Measurements from ENCODE around the gene VPREB3. TPM values are rescaled to one million over a fixed set of nuclear protein-coding genes. Genes with fewer than 3 reads are reported as not detected.

The VPREB3 gene
- total RNA-seq, 2 experiments from 2014 or later: not detected

- Mint-ChIP-seq H3K9me3 (no peaks in the 10 kb centered on the region), H3K4me1 (ENCODE audit: low read depth) (peaks cover 14% of the 10 kb centered on the region), H3K27ac (no peak overlapping the region), H3K4me3 (no peak overlapping the region), H3K36me3 (ENCODE audit: low read depth) (peaks cover under 1% of the 10 kb centered on the region), H3K27me3 (no peaks in the 10 kb centered on the region)
- H3K4me1 ChIP-seq (ENCODE audit: insufficient read depth, low read length): peaks cover 14% of the 10 kb centered on the region
- no peaks in the 10 kb centered on the region for H3K36me3 ChIP-seq (ENCODE audit: insufficient read depth, low read length)
- H3K27me3 ChIP-seq (ENCODE audit: control insufficient read depth in 1 of 2, insufficient read depth in 2 of 2, low read length in 2 of 2): no peaks in the 10 kb centered on the region
- ChIA-PET CTCF (no interaction called here), POLR2A (no interaction called here)
- H3K4me3 ChIP-seq (ENCODE audit: low read length): no peak overlapping the region
- DNase-seq (no peak), ATAC-seq (ENCODE audit: poor library complexity) (no peak)
- H3K9me3 ChIP-seq (ENCODE audit: control insufficient read depth in 1 of 2, insufficient read depth in 1 of 2, low read length in 2 of 2): no peaks in the 10 kb centered on the region
- H3K27ac ChIP-seq (ENCODE audit: low read depth in 1 of 2, low read length in 2 of 2): no peak overlapping the region
- intact Hi-C loops (cut with DNase I, micrococcal nuclease): loop anchor here (10.0 kb wide), 1 partner anchor 233 kb away; the partner anchor contains the start of gene CABIN1 (in 2 of the 2)
- no peak for TF ChIP-seq CTCF (IDR thresholded peaks at IDR 0.05)
Measured at GRCh38 chr22:23782252-23782651, 28.0 kb upstream of the VPREB3 start.

GRCh38 chr22:23781511-23782183 lies 27.4 kb upstream of the VPREB3 start:
- Mint-ChIP-seq H3K4me3 (no peak overlapping the region), H3K4me1 (ENCODE audit: low read depth) (peaks cover 12% of the 10 kb centered on the region), H3K9me3 (no peaks in the 10 kb centered on the region), H3K27me3 (no peaks in the 10 kb centered on the region), H3K27ac (no peak overlapping the region), H3K36me3 (ENCODE audit: low read depth) (no peaks in the 10 kb centered on the region)
- Histone ChIP-seq H3K36me3 (ENCODE audit: insufficient read depth, low read length) (no peaks in the 10 kb centered on the region), H3K4me3 (ENCODE audit: low read length) (no peak overlapping the region), H3K27me3 (ENCODE audit: control insufficient read depth in 1 of 2, insufficient read depth in 2 of 2, low read length in 2 of 2) (no peaks in the 10 kb centered on the region), H3K4me1 (ENCODE audit: insufficient read depth, low read length) (peaks cover 13% of the 10 kb centered on the region), H3K9me3 (ENCODE audit: control insufficient read depth in 1 of 2, insufficient read depth in 1 of 2, low read length in 2 of 2) (no peaks in the 10 kb centered on the region), H3K27ac (ENCODE audit: low read depth in 1 of 2, low read length in 2 of 2) (no peak overlapping the region)
- POLR2A ChIA-PET: no interaction called here
- DNase-seq (no peak), ATAC-seq (ENCODE audit: poor library complexity) (no peak)
- CTCF ChIA-PET: no interaction called here
- TF ChIP-seq CTCF (IDR thresholded peaks at IDR 0.05): no peak
- intact Hi-C loops (cut with DNase I, micrococcal nuclease): loop anchor here (10.0 kb wide), 1 partner anchor 233 kb away; the partner anchor contains the start of gene CABIN1 (in 2 of the 2)

GRCh38 chr22:23781065-23781464 lies 26.8 kb upstream of the VPREB3 start:
- Mint-ChIP-seq H3K27ac (no peak overlapping the region), H3K9me3 (no peaks in the 10 kb centered on the region), H3K27me3 (no peaks in the 10 kb centered on the region), H3K4me3 (no peak overlapping the region), H3K36me3 (ENCODE audit: low read depth) (no peaks in the 10 kb centered on the region), H3K4me1 (ENCODE audit: low read depth) (peaks cover 6% of the 10 kb centered on the region)
- Histone ChIP-seq H3K27ac (ENCODE audit: low read depth in 1 of 2, low read length in 2 of 2) (no peak overlapping the region), H3K9me3 (ENCODE audit: control insufficient read depth in 1 of 2, insufficient read depth in 1 of 2, low read length in 2 of 2) (no peaks in the 10 kb centered on the region), H3K27me3 (ENCODE audit: control insufficient read depth in 1 of 2, insufficient read depth in 2 of 2, low read length in 2 of 2) (no peaks in the 10 kb centered on the region), H3K4me3 (ENCODE audit: low read length) (no peak overlapping the region), H3K36me3 (ENCODE audit: insufficient read depth, low read length) (no peaks in the 10 kb centered on the region), H3K4me1 (ENCODE audit: insufficient read depth, low read length) (peaks cover 7% of the 10 kb centered on the region)
- ATAC-seq (ENCODE audit: poor library complexity) (no peak), DNase-seq (no peak)
- intact Hi-C loops (cut with DNase I, micrococcal nuclease): loop anchor here (10.0 kb wide), 1 partner anchor 234 kb away; the partner anchor contains the start of gene CABIN1 (in 2 of the 2)
- POLR2A ChIA-PET: no interaction called here
- CTCF ChIA-PET: no interaction called here
- TF ChIP-seq CTCF (IDR thresholded peaks at IDR 0.05): no peak
